H1 (cell line): ENCODE data around the gene PPIB. TPM values are rescaled to one million over a fixed set of nuclear protein-coding genes. Genes with fewer than 3 reads are reported as not detected.

Source experiments
- CTCF ChIA-PET: fragments of 300-600 bp; sonication (Branson Sonifier 250); formaldehyde crosslinking; loops from one replicate; lab custom pipeline; 2021; ENCODE audit not compliant: partially characterized antibody; lab: Charles Lee
- POLR2A ChIA-PET: fragments of 300-600 bp; sonication (Branson Sonifier 250); formaldehyde crosslinking; loops from one replicate; lab custom pipeline; 2021; ENCODE audit warnings: inconsistent platforms; ENCODE audit not compliant: partially characterized antibody; lab: Charles Lee
- DNase-seq, 2 experiments: peaks; one replicate each; pipeline versions ENCODE4 v3.0.0 to v3.0.0-alpha.2; 2010 to 2022; ENCODE audit warnings: low spot score in 2 of 2, low read depth in 1 of 2, mixed read lengths in 1 of 2
- FAIRE-seq: peaks from 2 replicates; lab custom pipeline; 2011; peaks lifted over from hg19 to GRCh38; lab: Jason Lieb, UNC
- H2AFZ ChIP-seq: 2 replicates; pipeline ENCODE4 v1.8.1; 2012; ENCODE audit warnings: low read length, inconsistent platforms
- H2AK5ac ChIP-seq: 2 replicates; pipeline ENCODE4 v1.6.1; 2013; ENCODE audit warnings: low read depth, low read length
- H2BK120ac ChIP-seq: replicated peaks from 2 replicates; pipeline ENCODE3; 2013; ENCODE audit warnings: low read depth, low read length, inconsistent platforms
- H2BK12ac ChIP-seq: 2 replicates; pipeline ENCODE4 v1.6.1; 2013; ENCODE audit warnings: low read depth, low read length
- H2BK15ac ChIP-seq: 2 replicates; pipeline ENCODE4 v1.6.1; 2013; ENCODE audit warnings: low read length
- H2BK20ac ChIP-seq: 2 replicates; pipeline ENCODE4 v1.6.1; 2013; ENCODE audit warnings: low read length
- H2BK5ac ChIP-seq: 2 replicates; pipeline ENCODE4 v1.6.1; 2013; ENCODE audit warnings: low read depth, low read length
- H3K14ac ChIP-seq: 2 replicates; pipeline ENCODE4 v1.6.1; 2013; ENCODE audit warnings: inconsistent platforms; ENCODE audit not compliant: insufficient read length
- H3K18ac ChIP-seq: 2 replicates; pipeline ENCODE4 v1.6.1; 2013; ENCODE audit warnings: low read length; ENCODE audit errors: extremely low read depth
- H3K23ac ChIP-seq: 2 replicates; pipeline ENCODE4 v1.6.1; 2013; ENCODE audit warnings: inconsistent platforms; ENCODE audit not compliant: insufficient read length
- H3K23me2 ChIP-seq: 2 replicates; pipeline ENCODE4 v1.6.1; 2013; ENCODE audit warnings: low read depth, low read length
- H3K27ac ChIP-seq: 2 replicates; pipeline ENCODE4 v1.6.1; 2011; ENCODE audit warnings: low read depth, low read length, inconsistent platforms
- H3K27me3 ChIP-seq, 4 experiments: replicated peaks in 1 of 4; 1 replicate in 1 of 4; 2 replicates in 3 of 4; pipeline versions ENCODE4 v1.6.1 to v1.8.1; 2011 to 2013; ENCODE audit warnings: low read length in 3 of 4, mild to moderate bottlenecking in 3 of 4, inconsistent platforms in 2 of 4, mixed read lengths in 2 of 4, moderate library complexity in 1 of 4; ENCODE audit not compliant: control insufficient read depth in 3 of 4, insufficient read depth in 3 of 4; ENCODE audit errors: extremely low read depth in 1 of 4
- H3K36me3 ChIP-seq, 4 experiments: 2 replicates each; pipeline versions ENCODE4 v1.6.1 to v1.8.1; 2011 to 2013; ENCODE audit warnings: mild to moderate bottlenecking in 4 of 4, low read length in 3 of 4, moderate library complexity in 2 of 4, control low read depth in 1 of 4, inconsistent platforms in 1 of 4; ENCODE audit not compliant: insufficient read depth in 4 of 4, control insufficient read depth in 2 of 4
- H3K4ac ChIP-seq: replicated peaks from 2 replicates; pipeline ENCODE3; 2013; ENCODE audit warnings: low read length, low read depth, mixed read lengths, inconsistent platforms; ENCODE audit not compliant: insufficient read length
- H3K4me1 ChIP-seq, 4 experiments: replicated peaks in 1 of 4; 1 replicate in 1 of 4; 2 replicates in 3 of 4; pipeline versions ENCODE4 v1.6.1 to v1.8.1; 2011 to 2013; ENCODE audit warnings: low read length in 3 of 4, inconsistent platforms in 2 of 4, mixed read lengths in 1 of 4; ENCODE audit not compliant: insufficient read depth in 4 of 4, control insufficient read depth in 3 of 4
- H3K4me2 ChIP-seq, 2 experiments: 2 replicates each; pipeline versions ENCODE4 v1.6.1 to v1.8.1; 2011 to 2013; ENCODE audit warnings: low read depth in 2 of 2, low read length in 2 of 2, control low read depth in 1 of 2, inconsistent platforms in 1 of 2, mild to moderate bottlenecking in 1 of 2; ENCODE audit not compliant: insufficient read depth in 1 of 2
- H3K4me3 ChIP-seq, 4 experiments: fragments of 200-600, 300-600 bp in 1 of 4; sonication (generic), shearing (Covaris generic), sonication (Bioruptor Twin) in 1 of 4; 2 replicates each; pipeline versions ENCODE4 v1.5.1 to v1.8.1; 2011 to 2016; ENCODE audit warnings: low read length in 4 of 4, low read depth in 3 of 4, control low read depth in 2 of 4, inconsistent platforms in 2 of 4, mild to moderate bottlenecking in 2 of 4, mixed read lengths in 1 of 4, moderate library complexity in 1 of 4; ENCODE audit not compliant: insufficient read depth in 2 of 4; ENCODE audit errors: extremely low read depth in 1 of 4
- H3K56ac ChIP-seq: replicated peaks from 2 replicates; pipeline ENCODE3; 2013; ENCODE audit warnings: low read depth, mild to moderate bottlenecking, mixed read lengths, low read length, inconsistent platforms; ENCODE audit not compliant: insufficient read length
- H3K79me1 ChIP-seq: 2 replicates; pipeline ENCODE4 v1.6.1; 2013; ENCODE audit warnings: low read depth, low read length, control low read depth
- H3K79me2 ChIP-seq, 2 experiments: 2 replicates each; pipeline versions ENCODE4 v1.6.1 to v1.8.1; 2012 to 2013; ENCODE audit warnings: low read length in 2 of 2, mild to moderate bottlenecking in 2 of 2, inconsistent platforms in 1 of 2; ENCODE audit not compliant: insufficient read depth in 2 of 2, control insufficient read depth in 1 of 2
- H3K9ac ChIP-seq, 4 experiments: replicated peaks in 1 of 4; 1 replicate in 1 of 4; 2 replicates in 3 of 4; pipeline versions ENCODE4 v1.6.1 to v1.8.1; 2011 to 2013; ENCODE audit warnings: low read depth in 3 of 4, low read length in 3 of 4, control low read depth in 2 of 4, mild to moderate bottlenecking in 2 of 4, moderate library complexity in 2 of 4, inconsistent platforms in 1 of 4; ENCODE audit errors: extremely low read depth in 1 of 4
- H3K9me3 ChIP-seq, 2 experiments: 2 replicates each; pipeline versions ENCODE4 v1.6.1 to v1.8.1; 2012 to 2013; ENCODE audit warnings: mild to moderate bottlenecking in 2 of 2, moderate library complexity in 2 of 2, control low read depth in 1 of 2, inconsistent platforms in 1 of 2, low read depth in 1 of 2, low read length in 1 of 2, mixed read lengths in 1 of 2; ENCODE audit not compliant: insufficient read depth in 2 of 2
- H4K20me1 ChIP-seq, 2 experiments: replicated peaks in 1 of 2; 2 replicates each; pipeline versions ENCODE3 to v1.8.1; 2011 to 2013; ENCODE audit warnings: inconsistent platforms in 2 of 2, low read length in 2 of 2, mild to moderate bottlenecking in 1 of 2; ENCODE audit not compliant: insufficient read depth in 2 of 2, control insufficient read depth in 1 of 2
- H4K5ac ChIP-seq: 2 replicates; pipeline ENCODE4 v1.6.1; 2013; ENCODE audit warnings: low read length, low read depth, mixed read lengths, inconsistent platforms; ENCODE audit not compliant: insufficient read length
- H4K8ac ChIP-seq: 2 replicates; pipeline ENCODE4 v1.8.0; 2013; ENCODE audit warnings: mild to moderate bottlenecking, moderate library complexity, low read length, inconsistent platforms; ENCODE audit not compliant: insufficient read depth; ENCODE audit errors: extremely low read depth
- H4K91ac ChIP-seq: replicated peaks from 2 replicates; pipeline ENCODE3; 2013; ENCODE audit warnings: low read length, mixed read lengths, inconsistent platforms; ENCODE audit not compliant: insufficient read length
- ATF3 ChIP-seq: IDR thresholded peaks from 2 replicates; pipeline ENCODE4 v1.6.1; 2011; ENCODE audit warnings: low read depth, mild to moderate bottlenecking, low read length; ENCODE audit not compliant: insufficient read depth
- BCL11A ChIP-seq, 2 experiments: IDR thresholded peaks; one replicate each; pipeline ENCODE4 v1.6.1; 2011; ENCODE audit warnings: low read depth in 2 of 2, low read length in 2 of 2, mild to moderate bottlenecking in 2 of 2
- CTCF ChIP-seq, 3 experiments: IDR thresholded peaks; 1 replicate in 2 of 3; 2 replicates in 1 of 3; pipeline versions ENCODE4 v1.5.1 to v1.6.1; 2011; ENCODE audit warnings: low read length in 3 of 3, mild to moderate bottlenecking in 3 of 3, inconsistent platforms in 2 of 3, low read depth in 1 of 3, moderate library complexity in 1 of 3; ENCODE audit not compliant: insufficient read depth in 1 of 3; ENCODE audit errors: control extremely low read depth in 1 of 3
- EP300 ChIP-seq, 2 experiments: IDR thresholded peaks; 1 replicate in 1 of 2; 2 replicates in 1 of 2; pipeline ENCODE4 v1.6.1; 2011 to 2012; ENCODE audit warnings: low read depth in 2 of 2, low read length in 2 of 2, mild to moderate bottlenecking in 2 of 2, borderline replicate concordance in 1 of 2, inconsistent platforms in 1 of 2, moderate library complexity in 1 of 2
- FOSL1 ChIP-seq: IDR thresholded peaks from 2 replicates; pipeline ENCODE4 v1.6.1; 2011; ENCODE audit warnings: mild to moderate bottlenecking, low read depth, low read length, moderate library complexity; ENCODE audit not compliant: insufficient read depth
- RAD21 ChIP-seq, 2 experiments: IDR thresholded peaks in 1 of 2; conservative IDR thresholded peaks in 1 of 2; 2 replicates each; pipeline ENCODE4 v1.6.1; 2011; ENCODE audit warnings: low read depth in 2 of 2, low read length in 2 of 2, improper control_type of control experiment in 1 of 2, inconsistent platforms in 1 of 2, mild to moderate bottlenecking in 1 of 2, moderate library complexity in 1 of 2
- SAP30 ChIP-seq: fragments of 300-600 bp; sonication (generic); IDR thresholded peaks from 2 replicates; pipeline ENCODE4 v1.7.1; 2012; ENCODE audit warnings: low read length, moderate library complexity, mild to moderate bottlenecking, inconsistent platforms; ENCODE audit not compliant: insufficient read depth, insufficient replicate concordance
- SIX5 ChIP-seq: IDR thresholded peaks from 2 replicates; pipeline ENCODE4 v1.6.1; 2011; ENCODE audit warnings: mild to moderate bottlenecking, low read depth, low read length
- SP4 ChIP-seq: IDR thresholded peaks from 2 replicates; pipeline ENCODE4 v1.6.1; 2012; ENCODE audit warnings: low read length, inconsistent platforms
- TCF12 ChIP-seq: IDR thresholded peaks from 2 replicates; pipeline ENCODE4 v1.6.1; 2011; ENCODE audit warnings: low read depth, mild to moderate bottlenecking, low read length
- WGBS, 2 experiments: shearing (Covaris generic) in 1 of 2; methylation state at CpG; one replicate each; pipeline versions ENCODE4 v1.1.6 to v1.1.7; 2013 to 2015; ENCODE audit warnings: low lambda C conversion rate in 2 of 2, mixed read lengths in 2 of 2, inconsistent platforms in 1 of 2, low coverage in 1 of 2, missing lambda C conversion rate in 1 of 2; ENCODE audit not compliant: insufficient replicate concordance in 2 of 2, insufficient coverage in 1 of 2, insufficient read length in 1 of 2; ENCODE audit errors: extremely low coverage in 1 of 2, missing lambda C conversion rate in 1 of 2; 5-methylcytosine and 5-hydroxymethylcytosine counted together
- polyA plus RNA-seq, 7 experiments: library from polyadenylated mRNA; depleted of rRNA in 3 of 7; stranded (reverse) in 5 of 7; unstranded in 2 of 7; fragments of >200 nt in 5 of 7; fragments of 200-250 nt in 2 of 7; gene quantifications; 1 replicate in 5 of 7; 2 replicates in 1 of 7; 4 replicates in 1 of 7; pipeline versions ENCODE4 v1.2.1 to v1.2.3, GENCODE V29; 2011 to 2013; ENCODE audit warnings: missing spikeins in 2 of 7, mixed read lengths in 2 of 7
- total RNA-seq: library from RNA; stranded (reverse); fragmentation: NEBNext Ultra II Directional; extraction: Animal tissue kit (Norgen Biotek cat#: 25700); gene quantifications from 2 replicates; pipeline ENCODE4 v1.2.1, GENCODE V29; 2021

Gene PPIB
- total and polyA plus RNA-seq, 2 of the 8 experiments (the other 6 are each of a cell fraction or from before 2014, with no cell fraction given), result 558 to 579 TPM

- H3K4ac ChIP-seq, result no peak overlapping the region
- no peak overlapping the region for H4K91ac ChIP-seq
- no peak overlapping the region for H2BK12ac ChIP-seq
- no peak overlapping the region for H3K4me3 ChIP-seq
- ChIA-PET POLR2A (interaction anchor here (0.8 to 1.3 kb wide), 2 partner anchors 22 to 38 kb away, joined by 3 read pairs; partner anchors contain the start of gene CIAO2A), CTCF (interaction anchor here (0.6 to 2.2 kb wide), 8 partner anchors 8 to 380 kb away, joined by 3 to 18 read pairs (median 4); no protein-coding TSS in a partner anchor)
- no peak overlapping the region for H2AFZ ChIP-seq
- H3K23ac ChIP-seq, result no peak overlapping the region
- H2BK5ac ChIP-seq, result no peak overlapping the region
- 94% methylated on average over 7 of the region's 7 CpGs; no CpG with 5 or more reads in 1 of the 2 experiments for WGBS, 2 experiments
- H3K27me3 ChIP-seq, result no peaks in the 10 kb centered on the region
- H3K79me2 ChIP-seq, result no peaks in the 10 kb centered on the region
- H4K20me1 ChIP-seq, result peaks cover 0 to 1% of the 10 kb centered on the region in 2 experiments
- no peak overlapping the region; the same call in 1 of the 2 replicates for H4K8ac ChIP-seq
- no peak overlapping the region for H3K14ac ChIP-seq
- no peak overlapping the region for H3K56ac ChIP-seq
- no peak overlapping the region for H3K4me2 ChIP-seq
- H2BK120ac ChIP-seq, result no peak overlapping the region
- H2AK5ac ChIP-seq, result no peak overlapping the region
- no peak overlapping the region for H4K5ac ChIP-seq
- H3K4me1 ChIP-seq, result no peaks in the 10 kb centered on the region
- no peak overlapping the region for H2BK20ac ChIP-seq
- no peaks in the 10 kb centered on the region; the same call in 1 of the 2 replicates for H3K79me1 ChIP-seq
- no peak overlapping the region for H3K18ac ChIP-seq
- no peaks in the 10 kb centered on the region for H3K23me2 ChIP-seq
- H3K27ac ChIP-seq, result no peak overlapping the region
- FAIRE-seq (no peak), DNase-seq (no peak)
- peaks cover 16 to 51% (median 42%) of the 10 kb centered on the region in 4 experiments for H3K36me3 ChIP-seq
- no peak overlapping the region for H3K9ac ChIP-seq
- no peaks in the 10 kb centered on the region for H3K9me3 ChIP-seq
- no peak overlapping the region for H2BK15ac ChIP-seq
- no peak for TF ChIP-seq SIX5
- TF ChIP-seq BCL11A (IDR thresholded peaks at IDR 0.05; ENCODE audit: low read depth in 2 of 2, low read length in 2 of 2), result no peak
- no peak for TF ChIP-seq FOSL1
- TF ChIP-seq ATF3, result no peak
- TF ChIP-seq SAP30, result no peak
- no peak for TF ChIP-seq CTCF (IDR thresholded peaks at IDR 0.05; ENCODE audit: control extremely low read depth in 1 of 3, insufficient read depth in 1 of 3, low read depth in 1 of 3, low read length in 3 of 3)
- TF ChIP-seq TCF12, result no peak
- no peak for TF ChIP-seq SP4
- no peak for TF ChIP-seq EP300 (IDR thresholded peaks at IDR 0.05; ENCODE audit: borderline replicate concordance in 1 of 2, low read depth in 2 of 2, low read length in 2 of 2)
- TF ChIP-seq RAD21 (IDR thresholded peaks at IDR 0.05 in 1 of 2, conservative IDR thresholded peaks at IDR 0.05 in 1 of 2; ENCODE audit: low read depth in 2 of 2, low read length in 2 of 2), result no peak
These were observed 31.3 kb downstream of the PPIB start for GRCh38 chr15:64131547-64131946.
